Liver (tissue), 9 donors: ENCODE measurements around the gene FSCN2. TPM values are rescaled to one million over a fixed set of nuclear protein-coding genes. Genes with fewer than 3 reads are reported as not detected.

ENCODE experiments used
- DNase-seq: peaks from one replicate; pipeline ENCODE4 v3.0.0-alpha.2; 2017; ENCODE audit warnings: low spot score
- H3K27ac ChIP-seq, 2 donors: one replicate each; pipeline ENCODE4 v1.7.0; 2013; ENCODE audit warnings: inconsistent platforms in 2 of 2, low read length in 2 of 2, control low read depth in 1 of 2, low read depth in 1 of 2, mild to moderate bottlenecking in 1 of 2
- H3K27me3 ChIP-seq, 4 donors: one replicate each; pipeline versions ENCODE4 v1.6.1 to v1.7.0; 2013; ENCODE audit warnings: low read length in 3 of 4, inconsistent platforms in 1 of 4, mild to moderate bottlenecking in 1 of 4, moderate library complexity in 1 of 4; ENCODE audit not compliant: control insufficient read depth in 4 of 4, insufficient read depth in 4 of 4
- H3K36me3 ChIP-seq, 4 donors: one replicate each; pipeline versions ENCODE4 v1.6.1 to v1.7.0; 2013; ENCODE audit warnings: low read length in 3 of 4, mild to moderate bottlenecking in 3 of 4, low read depth in 1 of 4, moderate library complexity in 1 of 4; ENCODE audit not compliant: control insufficient read depth in 4 of 4, insufficient read depth in 3 of 4
- H3K4me1 ChIP-seq, 4 donors: one replicate each; pipeline versions ENCODE4 v1.6.1 to v1.7.0; 2013; ENCODE audit warnings: low read length in 3 of 4, mild to moderate bottlenecking in 3 of 4, moderate library complexity in 1 of 4; ENCODE audit not compliant: control insufficient read depth in 4 of 4, insufficient read depth in 4 of 4
- H3K4me3 ChIP-seq, 3 donors: one replicate each; pipeline versions ENCODE4 v1.6.1 to v1.7.0; 2013; ENCODE audit warnings: low read length in 3 of 3, control low read depth in 1 of 3, low read depth in 1 of 3, mild to moderate bottlenecking in 1 of 3
- H3K9ac ChIP-seq, 2 donors: one replicate each; pipeline ENCODE4 v1.7.0; 2013; ENCODE audit warnings: low read length in 2 of 2, mild to moderate bottlenecking in 2 of 2, moderate library complexity in 2 of 2, control low read depth in 1 of 2, low read depth in 1 of 2
- H3K9me3 ChIP-seq, 4 donors: one replicate each; pipeline versions ENCODE4 v1.6.1 to v1.7.0; 2013; ENCODE audit warnings: low read length in 3 of 4; ENCODE audit not compliant: control insufficient read depth in 4 of 4
- EGR1 ChIP-seq, 2 donors: IDR thresholded peaks; 2 replicates each; pipeline ENCODE4 v1.6.1; 2016 to 2018; ENCODE audit warnings: antibody characterized with exemption in 2 of 2, low read depth in 2 of 2
- FOXA1 ChIP-seq: IDR thresholded peaks from 2 replicates; pipeline ENCODE4 v1.6.1; 2016; ENCODE audit warnings: antibody characterized with exemption
- HNF4A ChIP-seq, 2 donors: conservative IDR thresholded peaks; 2 replicates each; pipeline ENCODE4 v1.6.1; 2016; ENCODE audit warnings: antibody characterized with exemption in 2 of 2, mild to moderate bottlenecking in 2 of 2
- RAD21 ChIP-seq, 2 donors: IDR thresholded peaks; 2 replicates each; pipeline ENCODE4 v1.6.1; 2016; ENCODE audit warnings: antibody characterized with exemption in 2 of 2, mild to moderate bottlenecking in 2 of 2
- REST ChIP-seq: IDR thresholded peaks from 2 replicates; pipeline ENCODE4 v1.6.1; 2016; ENCODE audit warnings: antibody characterized with exemption, mild to moderate bottlenecking
- RXRA ChIP-seq, 2 donors: IDR thresholded peaks; 2 replicates each; pipeline ENCODE4 v1.6.1; 2017 to 2018; ENCODE audit warnings: antibody characterized with exemption in 2 of 2, mild to moderate bottlenecking in 1 of 2
- TAF1 ChIP-seq: conservative IDR thresholded peaks from 2 replicates; pipeline ENCODE4 v1.6.1; 2016; ENCODE audit warnings: antibody characterized with exemption, mild to moderate bottlenecking
- WGBS: extraction: QIAGEN DNeasy Blood & Tissue Kit; methylation state at CpG from one replicate; pipeline ENCODE4 v1.1.7; 2013; 5-methylcytosine and 5-hydroxymethylcytosine counted together
- polyA plus RNA-seq, 2 donors: library from polyadenylated mRNA; stranded (reverse) in 1 of 2; unstranded in 1 of 2; fragments of 200-250 nt in 1 of 2; fragments of >200 nt in 1 of 2; fragmentation: Nextera tagmentation in 1 of 2; extraction: Ambion mirVana in 1 of 2; gene quantifications; one replicate each; pipeline versions ENCODE4 v1.2.1 to v1.2.3, GENCODE V29; 2013 to 2015
- total RNA-seq, 2 donors: library from RNA; depleted of rRNA; stranded (reverse); fragments of >200 nt; gene quantifications; one replicate each; pipeline ENCODE4 v1.2.3, GENCODE V29; 2014
- TF ChIP-seq, protein P1 (sequence below): IDR thresholded peaks from 2 replicates; pipeline ENCODE4 v1.6.1; 2016; ENCODE audit warnings: antibody characterized with exemption
- TF ChIP-seq, protein P2 (sequence below): fragments of 150-350 bp; IDR thresholded peaks from 2 replicates; pipeline ENCODE4 v1.5.1; 2017; ENCODE audit warnings: improper control_type of control experiment, low read depth, low read length; ENCODE audit not compliant: missing input control
- donor health status: healthy.
- donor health status: healthy.
- donor health status: healthy.
- donor health status: healthy.
- donor health status: healthy.

Gene FSCN2
- total and polyA plus RNA-seq, 4 donors: 0.09 to 0.42 TPM; not detected in 2

- Histone ChIP-seq H3K9ac (no peak overlapping the region), H3K4me3 (no peak overlapping the region), H3K4me1 (peaks cover 0 to 6% (median 3%) of the 10 kb centered on the region in 4 donors), H3K27ac (no peak overlapping the region), H3K36me3 (no peaks in the 10 kb centered on the region), H3K9me3 (no peaks in the 10 kb centered on the region), H3K27me3 (no peaks in the 10 kb centered on the region)
- TF ChIP-seq TAF1 (no peak), RXRA (IDR thresholded peaks at IDR 0.05) (no peak)
- no peak for DNase-seq
- 85% methylated on average over 18 of the region's 18 CpGs for WGBS
Measured at GRCh38 chr17:81524039-81524864, 3.9 kb upstream of the FSCN2 start.

GRCh38 chr17:81524865-81525159, 3.4 kb upstream of the FSCN2 start:
- Histone ChIP-seq H3K4me3 (no peak overlapping the region), H3K9me3 (no peaks in the 10 kb centered on the region), H3K27me3 (no peaks in the 10 kb centered on the region), H3K27ac (no peak overlapping the region), H3K4me1 (peaks cover 0 to under 1% (median 0%) of the 10 kb centered on the region in 4 donors), H3K36me3 (no peaks in the 10 kb centered on the region), H3K9ac (no peak overlapping the region)
- 92% methylated on average over 8 of the region's 8 CpGs for WGBS
- TF ChIP-seq, protein P1, sequence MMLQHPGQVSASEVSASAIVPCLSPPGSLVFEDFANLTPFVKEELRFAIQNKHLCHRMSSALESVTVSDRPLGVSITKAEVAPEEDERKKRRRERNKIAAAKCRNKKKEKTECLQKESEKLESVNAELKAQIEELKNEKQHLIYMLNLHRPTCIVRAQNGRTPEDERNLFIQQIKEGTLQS: no peak
- no peak for TF ChIP-seq REST
- TF ChIP-seq, protein P2, sequence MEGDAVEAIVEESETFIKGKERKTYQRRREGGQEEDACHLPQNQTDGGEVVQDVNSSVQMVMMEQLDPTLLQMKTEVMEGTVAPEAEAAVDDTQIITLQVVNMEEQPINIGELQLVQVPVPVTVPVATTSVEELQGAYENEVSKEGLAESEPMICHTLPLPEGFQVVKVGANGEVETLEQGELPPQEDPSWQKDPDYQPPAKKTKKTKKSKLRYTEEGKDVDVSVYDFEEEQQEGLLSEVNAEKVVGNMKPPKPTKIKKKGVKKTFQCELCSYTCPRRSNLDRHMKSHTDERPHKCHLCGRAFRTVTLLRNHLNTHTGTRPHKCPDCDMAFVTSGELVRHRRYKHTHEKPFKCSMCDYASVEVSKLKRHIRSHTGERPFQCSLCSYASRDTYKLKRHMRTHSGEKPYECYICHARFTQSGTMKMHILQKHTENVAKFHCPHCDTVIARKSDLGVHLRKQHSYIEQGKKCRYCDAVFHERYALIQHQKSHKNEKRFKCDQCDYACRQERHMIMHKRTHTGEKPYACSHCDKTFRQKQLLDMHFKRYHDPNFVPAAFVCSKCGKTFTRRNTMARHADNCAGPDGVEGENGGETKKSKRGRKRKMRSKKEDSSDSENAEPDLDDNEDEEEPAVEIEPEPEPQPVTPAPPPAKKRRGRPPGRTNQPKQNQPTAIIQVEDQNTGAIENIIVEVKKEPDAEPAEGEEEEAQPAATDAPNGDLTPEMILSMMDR: no peak
- no peak for TF ChIP-seq FOXA1
- TF ChIP-seq RAD21 (IDR thresholded peaks at IDR 0.05): no peak
- TF ChIP-seq TAF1: no peak
- TF ChIP-seq EGR1 (IDR thresholded peaks at IDR 0.05; ENCODE audit: low read depth in 2 of 2): no peak
- TF ChIP-seq HNF4A (conservative IDR thresholded peaks at IDR 0.05): no peak
- DNase-seq: no peak
